ENCODE data around the gene IL3RA.

- TF ChIP-seq CTCF (IDR thresholded peaks at IDR 0.05; ENCODE audit: low read length) (no peak), EZH2 (IDR thresholded peaks at IDR 0.05; ENCODE audit: borderline replicate concordance, low read length) (no peak)
These were observed 22.8 kb upstream of the IL3RA start for GRCh38 chrX:1313788-1314187.
